GM12864 (cell line): ENCODE results near the gene CPT2.

Experiments
- DNase-seq: peaks from one replicate; pipeline ENCODE4 v3.0.0-alpha.2; 2011; ENCODE audit warnings: low read depth
- H3K4me3 ChIP-seq: 2 replicates; pipeline ENCODE4 v1.5.1; 2011; ENCODE audit warnings: mild to moderate bottlenecking, low read depth, low read length, control low read depth
- CTCF ChIP-seq: IDR thresholded peaks from 2 replicates; pipeline ENCODE4 v1.5.1; 2011; ENCODE audit warnings: low read depth, mild to moderate bottlenecking, moderate library complexity, low read length, control low read depth, inconsistent platforms; ENCODE audit errors: missing control alignments

Gene CPT2

GRCh38 chr1:53260631-53261247 is 64.1 kb downstream of the CPT2 start:
- no peak for TF ChIP-seq CTCF
- H3K4me3 ChIP-seq: no peak overlapping the region
- no peak for DNase-seq

- no peak overlapping the region for H3K4me3 ChIP-seq
- no peak for TF ChIP-seq CTCF
- DNase-seq: no peak
Observed at GRCh38 chr1:53262000-53262399, 65.4 kb downstream of the CPT2 start.
